Measurements from ENCODE around the gene GMFB. TPM values are rescaled to one million over a fixed set of nuclear protein-coding genes. Genes with fewer than 3 reads are reported as not detected.
"Not testable (repeated sequence)": the region's sequence is repeated elsewhere in the genome, so short reads cannot be mapped to it uniquely, and the experiment has no call there.

Gene GMFB
- total RNA-seq, 1 experiment from 2014 or later: 102 TPM

GRCh38 chr14:54475187-54475899, 13.4 kb downstream of the GMFB start:
- DNase-seq (ENCODE audit: low read depth, low spot score): no peak
- in situ Hi-C loops (cut with HindIII; ENCODE audit: low pct_unique_long_range_greater_than_20kb, low sequenced_read_pairs): no loop called here

GRCh38 chr14:54474232-54474793, 14.5 kb downstream of the GMFB start:
- DNase-seq (ENCODE audit: low read depth, low spot score): no peak
- in situ Hi-C loops (cut with HindIII; ENCODE audit: low pct_unique_long_range_greater_than_20kb, low sequenced_read_pairs): no loop called here

GRCh38 chr14:54472315-54472714, 16.5 kb downstream of the GMFB start:
- in situ Hi-C loops (cut with HindIII; ENCODE audit: low pct_unique_long_range_greater_than_20kb, low sequenced_read_pairs): no loop called here
- no peak for DNase-seq (ENCODE audit: low read depth, low spot score)

- no peak for DNase-seq (ENCODE audit: low read depth, low spot score)
- in situ Hi-C loops (cut with HindIII; ENCODE audit: low pct_unique_long_range_greater_than_20kb, low sequenced_read_pairs): no loop called here
Measured at GRCh38 chr14:54471641-54472040, 17.1 kb downstream of the GMFB start.

- DNase-seq (ENCODE audit: low read depth, low spot score): no peak
- in situ Hi-C loops (cut with HindIII; ENCODE audit: low pct_unique_long_range_greater_than_20kb, low sequenced_read_pairs): no loop called here
Measured at GRCh38 chr14:54470701-54471100, 18.1 kb downstream of the GMFB start.

- DNase-seq (ENCODE audit: low read depth, low spot score): no peak
- in situ Hi-C loops (cut with HindIII; ENCODE audit: low pct_unique_long_range_greater_than_20kb, low sequenced_read_pairs): no loop called here
Measured at GRCh38 chr14:54467280-54467679, 21.5 kb downstream of the GMFB start.

- DNase-seq (ENCODE audit: low read depth, low spot score): no peak
- in situ Hi-C loops (cut with HindIII; ENCODE audit: low pct_unique_long_range_greater_than_20kb, low sequenced_read_pairs): no loop called here
Measured at GRCh38 chr14:54465654-54466053, 23.1 kb downstream of the GMFB start.

GRCh38 chr14:54462048-54462447, 26.7 kb downstream of the GMFB start:
- no peak for DNase-seq (ENCODE audit: low read depth, low spot score)
- in situ Hi-C loops (cut with HindIII; ENCODE audit: low pct_unique_long_range_greater_than_20kb, low sequenced_read_pairs): no loop called here

GRCh38 chr14:54459106-54459505, 29.7 kb downstream of the GMFB start:
- in situ Hi-C loops (cut with HindIII; ENCODE audit: low pct_unique_long_range_greater_than_20kb, low sequenced_read_pairs): no loop called here
- no peak for DNase-seq (ENCODE audit: low read depth, low spot score)

- in situ Hi-C loops (cut with HindIII; ENCODE audit: low pct_unique_long_range_greater_than_20kb, low sequenced_read_pairs); DNase-seq (ENCODE audit: low read depth, low spot score): not testable (repeated sequence)
Measured at GRCh38 chr14:54458536-54458935, 30.2 kb downstream of the GMFB start.

- in situ Hi-C loops (cut with HindIII; ENCODE audit: low pct_unique_long_range_greater_than_20kb, low sequenced_read_pairs): no loop called here
Measured at GRCh38 chr14:54457609-54457996, 31.2 kb downstream of the GMFB start.

GRCh38 chr14:54456820-54457608, 31.8 kb downstream of the GMFB start:
- in situ Hi-C loops (cut with HindIII; ENCODE audit: low pct_unique_long_range_greater_than_20kb, low sequenced_read_pairs); DNase-seq (ENCODE audit: low read depth, low spot score): not testable (repeated sequence)

More at GRCh38 chr14:54457609-54457996, 31.2 kb downstream of the GMFB start:
- no peak for DNase-seq (ENCODE audit: low read depth, low spot score)

GRCh38 chr14:54455363-54455762, 33.4 kb downstream of the GMFB start:
- no peak for DNase-seq (ENCODE audit: low read depth, low spot score)
- in situ Hi-C loops (cut with HindIII; ENCODE audit: low pct_unique_long_range_greater_than_20kb, low sequenced_read_pairs): no loop called here

GRCh38 chr14:54453990-54454389, 34.8 kb downstream of the GMFB start:
- in situ Hi-C loops (cut with HindIII; ENCODE audit: low pct_unique_long_range_greater_than_20kb, low sequenced_read_pairs); DNase-seq (ENCODE audit: low read depth, low spot score): not testable (repeated sequence)

GRCh38 chr14:54453252-54453651, 35.5 kb downstream of the GMFB start:
- DNase-seq (ENCODE audit: low read depth, low spot score): no peak
- in situ Hi-C loops (cut with HindIII; ENCODE audit: low pct_unique_long_range_greater_than_20kb, low sequenced_read_pairs): no loop called here

GRCh38 chr14:54451961-54452360, 36.8 kb downstream of the GMFB start:
- in situ Hi-C loops (cut with HindIII; ENCODE audit: low pct_unique_long_range_greater_than_20kb, low sequenced_read_pairs): no loop called here
- DNase-seq (ENCODE audit: low read depth, low spot score): no peak

- in situ Hi-C loops (cut with HindIII; ENCODE audit: low pct_unique_long_range_greater_than_20kb, low sequenced_read_pairs): no loop called here
- DNase-seq (ENCODE audit: low read depth, low spot score): no peak
Measured at GRCh38 chr14:54451121-54451601, 37.6 kb downstream of the GMFB start.

GRCh38 chr14:54450535-54450934, 38.2 kb downstream of the GMFB start:
- no peak for DNase-seq (ENCODE audit: low read depth, low spot score)
- in situ Hi-C loops (cut with HindIII; ENCODE audit: low pct_unique_long_range_greater_than_20kb, low sequenced_read_pairs): no loop called here
